GM18873 (cell line): Measurements from ENCODE around the gene LAPTM4A.

ENCODE experiments used
- ATAC-seq: cut with Tn5 transposase; IDR thresholded peaks from one replicate; pipeline ENCODE4 v1.9.1; 2021; ENCODE audit warnings: mild to moderate bottlenecking, moderate library complexity, moderate number of reproducible peaks; ENCODE audit not compliant: unreplicated experiment, low FRiP score

LAPTM4A gene

DNA sequence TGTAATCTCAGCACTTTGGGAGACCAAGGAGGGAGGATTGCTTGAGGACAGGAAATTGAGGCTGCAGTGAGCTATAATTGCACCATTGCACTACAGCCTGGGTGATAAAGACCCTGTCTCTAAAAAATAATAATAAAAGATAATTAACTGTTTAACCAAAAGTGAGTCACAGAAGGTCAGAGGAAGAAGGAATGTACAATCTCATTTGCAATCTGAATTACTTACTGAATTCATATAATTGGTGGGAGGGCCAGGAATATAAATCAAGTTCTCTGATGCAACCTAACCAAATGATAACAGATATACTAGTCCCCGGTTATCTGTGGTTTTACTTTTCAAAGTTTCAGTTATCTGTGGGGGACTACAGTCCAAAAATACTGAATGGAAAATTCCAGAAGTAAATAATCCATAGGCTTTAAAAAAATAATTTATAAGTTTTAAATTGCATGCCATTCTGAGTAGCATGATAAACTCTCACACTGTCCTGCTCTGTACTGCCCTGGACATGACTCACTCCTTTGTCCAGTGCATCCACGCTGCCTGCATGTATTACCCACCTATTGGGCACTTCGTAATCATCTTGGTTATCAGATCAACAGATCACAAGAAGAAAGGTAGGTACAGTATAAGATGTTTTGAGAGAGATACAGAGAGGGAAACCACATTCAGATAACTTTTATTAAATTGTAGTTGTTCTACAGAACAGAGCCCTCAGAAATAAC, 26.2 kb downstream of the LAPTM4A start:
- no peak for ATAC-seq

DNA sequence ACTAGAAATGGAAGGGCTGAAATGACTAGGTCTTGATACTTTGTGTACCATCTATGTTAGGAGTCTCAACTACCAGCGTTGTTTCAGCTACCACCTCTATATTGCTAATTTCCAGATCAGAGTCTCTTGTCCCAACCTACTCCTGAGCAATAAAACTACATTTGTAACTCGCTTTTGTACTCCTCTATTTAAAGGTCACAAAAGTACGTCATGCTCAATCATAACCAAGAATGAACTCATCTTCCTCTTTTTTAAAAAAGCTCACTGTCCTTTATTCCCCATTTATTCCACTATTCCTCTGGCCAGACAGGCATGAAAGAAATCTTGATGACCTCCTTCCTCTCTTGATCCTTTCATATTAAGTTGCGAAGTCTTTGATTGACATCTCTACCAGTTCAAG, 27.7 kb downstream of the LAPTM4A start:
- no peak for ATAC-seq

DNA sequence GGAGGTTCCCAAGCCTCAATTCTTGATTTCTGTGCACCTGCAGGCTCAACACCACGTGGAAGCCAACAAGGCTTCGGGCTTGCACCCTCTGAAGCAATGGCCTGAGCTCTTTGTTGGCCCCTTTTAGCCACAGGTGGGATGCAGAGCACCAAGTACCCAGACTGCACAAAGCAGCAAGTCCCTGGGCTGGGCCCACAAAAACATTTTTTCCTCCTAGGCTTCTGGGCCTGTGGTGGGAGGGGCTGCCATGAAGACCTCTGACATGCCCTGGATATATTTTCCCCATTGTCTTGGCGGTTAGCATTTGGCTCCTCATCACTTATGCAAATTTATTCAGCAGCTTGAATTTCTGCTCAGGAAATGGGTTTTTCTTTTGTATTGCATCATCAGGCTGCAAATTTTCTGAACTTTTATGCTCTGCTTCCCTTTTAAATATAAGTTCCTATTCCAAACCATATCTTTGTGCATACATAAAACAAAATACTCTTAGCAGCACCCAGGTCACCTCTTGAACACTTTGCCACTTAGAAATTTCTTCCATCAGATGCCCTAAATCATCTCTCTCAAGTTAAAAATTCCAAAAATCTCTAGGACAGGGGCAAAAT, 29.9 kb downstream of the LAPTM4A start:
- no peak for ATAC-seq

GRCh38 chr2:20019747-20020146, 31.7 kb downstream of the LAPTM4A start:
- no peak for ATAC-seq

DNA sequence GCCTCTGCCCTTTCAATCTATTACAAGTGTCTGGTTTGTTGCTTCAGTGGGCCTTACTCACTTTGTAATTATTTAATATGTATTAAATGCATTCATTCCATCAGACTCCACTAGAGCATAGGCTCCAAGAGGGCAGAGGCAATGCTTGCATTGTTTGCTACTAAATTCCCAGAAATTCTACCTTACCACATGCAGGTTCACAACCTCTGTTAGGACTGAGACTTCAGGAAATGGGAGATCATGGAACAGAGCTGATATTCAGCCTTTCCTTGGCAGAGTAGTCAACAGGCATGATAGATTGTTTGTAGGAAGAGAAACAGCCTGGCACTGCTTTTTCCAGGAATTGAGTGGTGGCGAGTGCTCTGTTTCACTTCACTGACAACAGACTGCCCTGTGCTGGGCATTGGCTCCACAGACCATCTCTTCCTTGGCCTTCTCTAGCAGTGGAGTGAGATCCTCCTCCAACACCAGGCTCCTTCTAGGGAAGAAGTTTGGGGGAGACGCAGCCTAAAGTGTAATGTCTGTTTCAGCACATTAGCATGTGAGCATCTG, 32.8 kb downstream of the LAPTM4A start:
- no peak for ATAC-seq

DNA sequence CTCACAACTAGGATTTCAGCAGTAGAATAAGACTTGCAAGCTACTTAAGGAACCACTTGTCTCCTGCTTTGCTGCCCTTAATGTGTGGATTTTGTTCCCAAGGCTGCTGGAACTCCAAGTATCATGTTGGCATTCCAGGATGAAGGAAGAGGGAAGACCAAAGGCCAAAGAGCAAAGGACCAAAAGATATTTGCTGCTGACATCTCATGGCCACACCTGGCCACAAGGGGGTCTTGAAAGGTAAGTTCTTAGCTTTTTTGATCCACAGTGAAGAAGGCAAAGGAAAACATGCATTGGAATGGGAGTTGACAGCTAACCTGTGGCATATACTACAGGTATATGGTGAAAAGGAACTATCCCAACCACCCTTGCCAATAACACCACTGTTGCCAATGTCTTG, 35.1 kb downstream of the LAPTM4A start:
- ATAC-seq: no peak

- ATAC-seq: no peak
These were observed 35.8 kb downstream of the LAPTM4A start for GRCh38 chr2:20015482-20016083.

DNA sequence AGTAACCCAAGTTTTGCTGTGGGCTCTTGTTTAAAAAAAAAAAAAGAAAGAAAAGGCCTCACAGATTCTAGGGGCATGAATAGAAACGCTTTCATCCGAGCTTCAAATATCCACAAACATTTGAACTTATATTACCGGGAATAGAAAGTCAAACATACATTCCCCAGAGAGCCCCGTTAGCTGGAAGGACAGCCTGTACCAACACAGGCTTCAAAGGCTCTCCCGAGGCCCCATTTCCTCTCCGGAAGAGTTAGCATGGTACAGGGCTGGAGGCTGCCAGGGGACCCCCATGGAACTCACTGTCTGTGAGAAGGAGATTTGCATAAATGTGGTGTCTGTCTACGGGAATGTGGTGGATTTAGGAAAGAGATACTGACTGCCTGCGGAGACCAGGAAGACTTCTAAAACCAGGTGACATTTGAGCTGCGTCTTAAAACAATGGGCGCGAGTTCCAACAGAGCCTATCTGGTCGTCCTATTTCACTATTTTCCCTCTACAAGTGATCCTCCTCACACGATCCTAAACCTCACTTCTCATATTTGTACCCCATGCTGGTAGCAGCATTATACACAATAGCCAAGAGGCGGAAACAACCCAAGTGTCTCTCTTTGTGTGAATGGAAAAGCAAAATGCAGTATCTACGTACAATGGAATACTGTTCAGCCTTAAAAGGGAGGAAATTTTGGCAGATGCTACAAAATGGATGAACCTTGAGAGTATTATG, 38.1 kb downstream of the LAPTM4A start:
- ATAC-seq: no peak

DNA sequence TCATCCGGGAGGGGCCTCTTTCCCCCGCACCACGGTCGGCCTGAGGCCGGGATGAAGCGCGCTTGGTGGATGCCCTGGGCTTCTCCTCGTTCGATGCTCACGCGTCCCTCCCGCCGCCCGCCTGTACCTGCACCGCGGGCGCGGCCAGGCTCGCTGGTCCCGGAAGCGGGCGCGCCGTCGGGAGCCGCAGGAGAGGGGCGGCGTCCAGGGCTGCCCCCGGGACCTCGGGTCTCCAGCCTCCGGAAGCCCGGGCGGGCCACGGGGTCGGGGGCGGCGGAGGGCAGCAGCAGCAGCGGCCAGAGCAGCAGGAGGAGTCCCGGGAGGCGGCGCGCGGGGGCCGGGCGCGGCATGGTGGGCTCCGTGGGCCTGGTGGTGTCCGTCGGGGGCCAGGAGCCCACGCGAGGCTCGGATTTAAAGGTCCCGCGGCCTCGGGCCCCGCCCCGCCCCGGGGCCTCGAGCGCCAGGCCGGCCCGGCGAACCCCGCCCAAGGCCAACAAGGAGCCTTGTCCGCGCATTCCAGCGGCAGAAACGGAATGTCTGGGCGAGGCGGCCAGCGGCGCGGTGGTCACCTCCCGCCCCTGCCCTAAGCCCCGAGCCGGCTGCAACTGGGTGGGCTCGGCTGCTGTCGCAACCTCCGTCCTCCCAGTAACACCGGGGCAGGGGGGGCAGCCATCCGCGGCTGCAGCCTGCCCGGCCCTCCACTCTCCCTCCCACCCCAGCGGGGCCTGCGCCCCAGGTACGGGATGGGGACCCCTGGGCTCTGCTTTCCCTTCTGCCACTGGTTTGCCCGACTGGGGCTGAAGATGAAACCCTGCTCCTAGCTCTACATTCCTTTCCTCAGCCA, 38.9 kb downstream of the LAPTM4A start, which contains the start of gene MATN3:
TSS of gene MATN3 (minus strand) at position 387 of the 844 bp plus-strand sequence. CDS start at position 350, 37 bp downstream.
- ATAC-seq: no peak

DNA sequence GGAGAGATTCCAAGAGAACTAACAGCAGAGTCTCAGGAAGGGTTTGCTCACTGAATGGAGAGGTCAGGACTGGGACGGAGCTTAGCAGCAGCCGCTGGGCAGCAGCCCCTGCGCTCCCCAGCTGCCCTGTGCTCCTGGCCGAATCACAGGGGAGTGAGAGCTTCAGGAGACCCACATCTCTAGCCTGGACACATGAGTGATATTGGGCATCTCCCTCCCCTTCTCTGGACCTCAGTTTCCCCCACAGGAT, 39.5 kb downstream of the LAPTM4A start:
- no peak for ATAC-seq

DNA sequence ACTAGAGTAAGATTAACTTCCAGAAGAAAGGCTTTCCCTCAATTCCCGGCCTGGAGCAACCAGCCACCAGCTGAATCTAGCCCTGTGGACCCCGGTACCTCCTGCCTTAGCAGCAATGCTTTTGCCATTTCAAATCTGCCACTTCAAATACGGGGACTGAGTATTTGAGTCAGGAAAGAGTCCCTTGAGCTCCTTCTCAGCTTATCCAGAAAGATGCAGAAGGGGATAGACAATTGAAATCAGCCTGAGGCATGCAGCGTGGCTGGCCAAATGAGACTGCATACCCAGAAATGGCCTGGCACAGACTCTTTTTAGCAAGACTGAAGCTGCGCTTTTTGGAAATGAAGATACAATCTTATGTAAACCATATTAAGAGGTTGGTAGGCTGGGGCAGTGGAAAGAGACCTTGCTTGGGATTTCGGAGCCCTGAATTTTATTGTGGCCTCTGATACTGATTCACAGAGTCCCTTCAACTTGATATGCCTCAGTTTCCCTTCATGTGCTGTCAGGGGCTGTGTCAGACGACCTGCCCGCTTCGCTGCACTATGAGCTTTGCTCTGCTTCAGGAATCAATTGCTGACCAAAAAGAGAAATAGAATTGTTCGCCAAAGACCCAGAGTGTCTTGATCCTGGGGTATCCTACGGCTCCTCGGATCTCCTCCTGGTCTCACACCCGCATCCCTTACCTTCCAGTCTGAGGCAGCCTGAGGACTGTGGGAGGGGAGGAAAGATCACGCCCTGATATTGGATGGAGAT, 40.0 kb downstream of the LAPTM4A start:
- no peak for ATAC-seq

GRCh38 chr2:20008703-20009102, 42.7 kb downstream of the LAPTM4A start:
- ATAC-seq: no peak

- no peak for ATAC-seq
These were observed 45.4 kb downstream of the LAPTM4A start for GRCh38 chr2:20005891-20006470.

DNA sequence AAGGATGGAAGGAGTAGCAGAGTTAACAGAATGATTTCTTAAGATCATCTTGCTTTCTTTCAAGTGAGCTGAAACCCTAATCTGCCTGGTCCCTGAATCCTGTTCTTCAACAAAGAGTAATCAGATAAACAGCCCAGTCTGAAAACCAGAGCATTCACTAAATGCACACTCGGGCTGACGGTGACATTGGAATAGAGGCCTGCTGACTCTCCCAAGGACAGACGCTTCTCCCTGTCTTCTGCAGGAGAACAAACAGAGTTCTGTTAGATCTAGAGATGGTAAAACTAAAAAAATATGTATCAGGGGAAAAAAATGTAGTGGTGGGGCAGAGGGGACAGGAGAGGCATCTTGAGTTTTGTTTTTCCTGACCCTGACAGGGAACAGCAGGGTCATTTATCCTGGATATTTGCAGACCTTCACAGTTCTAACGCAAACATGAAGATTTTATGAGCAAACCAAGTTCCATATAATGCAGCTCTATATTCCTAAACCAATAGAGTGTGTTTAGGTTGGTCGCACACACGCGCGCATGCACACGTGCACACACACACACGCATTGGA, 46.3 kb downstream of the LAPTM4A start:
- ATAC-seq: no peak

DNA sequence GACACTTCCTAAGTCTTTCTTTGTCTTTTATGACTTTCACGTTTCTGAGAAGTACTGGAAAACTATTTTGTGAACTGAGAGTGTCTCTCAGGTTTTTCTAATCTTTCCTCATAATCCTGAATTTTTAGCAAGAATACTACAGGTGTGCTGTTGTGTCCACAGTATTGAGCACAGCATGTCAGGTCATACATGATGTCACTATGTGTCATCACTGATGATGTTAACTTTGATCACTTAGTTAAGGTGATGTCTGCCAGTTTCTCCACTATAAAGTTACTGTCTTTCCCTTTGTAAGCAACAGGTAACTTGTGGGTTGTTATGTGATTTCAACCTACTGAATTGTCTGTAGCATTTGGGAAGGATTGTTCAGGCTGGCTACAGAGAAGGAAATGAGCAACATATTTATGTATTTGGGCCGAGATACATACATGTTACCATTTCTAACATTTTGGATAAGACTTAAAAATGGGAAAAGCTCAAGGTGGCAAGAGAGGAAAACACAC, 50.0 kb downstream of the LAPTM4A start:
- ATAC-seq: no peak

DNA sequence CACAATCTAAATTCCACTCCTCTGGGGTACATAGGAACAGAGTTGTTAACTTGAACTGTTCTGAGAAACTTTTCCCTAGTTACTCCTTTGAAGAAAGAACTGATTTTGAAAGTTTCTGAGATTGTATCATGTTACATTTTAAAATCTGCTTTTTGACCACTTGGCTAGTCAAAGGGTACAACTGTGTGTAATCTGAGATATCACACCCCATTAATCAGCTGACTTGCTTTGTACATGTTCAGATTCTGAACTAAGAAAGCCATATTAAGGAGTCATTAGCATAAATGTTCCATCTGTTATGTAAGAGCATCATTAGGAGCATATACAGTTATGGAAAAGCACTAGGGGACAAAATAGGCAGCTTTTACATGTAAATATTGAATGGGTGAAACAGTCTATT, 57.7 kb downstream of the LAPTM4A start:
- ATAC-seq: no peak

- ATAC-seq: no peak
These were observed 59.5 kb downstream of the LAPTM4A start for GRCh38 chr2:19991895-19992294.

GRCh38 chr2:19990416-19990728, 61.1 kb downstream of the LAPTM4A start:
- ATAC-seq: no peak
